GM10248 (cell line): ENCODE data around the gene IGDCC3.

Source experiments
- CTCF ChIA-PET: fragments of 300-600 bp; sonication (Branson Sonifier 250); formaldehyde crosslinking; extraction: SDS; loops from one replicate; lab custom pipeline; 2021; ENCODE audit warnings: antibody characterized with exemption; lab: Yijun Ruan, JAX
- POLR2A ChIA-PET: fragments of 350-650 bp; sonication (Branson Sonifier 250); formaldehyde crosslinking; extraction: SDS; loops from one replicate; lab custom pipeline; 2020; ENCODE audit warnings: antibody characterized with exemption; lab: Yijun Ruan, JAX
- DNase-seq: peaks from one replicate; pipeline ENCODE4 v3.0.0; 2012; ENCODE audit errors: extremely low spot score
- CTCF ChIP-seq: IDR thresholded peaks from 2 replicates; pipeline ENCODE4 v1.5.1; 2012; ENCODE audit warnings: mild to moderate bottlenecking, low read depth; ENCODE audit errors: extremely low read depth, missing control alignments, control extremely low read depth

IGDCC3 gene

GRCh38 chr15:65391732-65392131 lies 13.9 kb upstream of the IGDCC3 start:
- ChIA-PET CTCF (interaction anchor here (1.3 to 11.1 kb wide), 5 partner anchors 9 to 79 kb away, joined by 3 to 96 read pairs (median 8); no protein-coding TSS in a partner anchor), POLR2A (no interaction called here)
- no peak for TF ChIP-seq CTCF
- DNase-seq, result no peak

DNA sequence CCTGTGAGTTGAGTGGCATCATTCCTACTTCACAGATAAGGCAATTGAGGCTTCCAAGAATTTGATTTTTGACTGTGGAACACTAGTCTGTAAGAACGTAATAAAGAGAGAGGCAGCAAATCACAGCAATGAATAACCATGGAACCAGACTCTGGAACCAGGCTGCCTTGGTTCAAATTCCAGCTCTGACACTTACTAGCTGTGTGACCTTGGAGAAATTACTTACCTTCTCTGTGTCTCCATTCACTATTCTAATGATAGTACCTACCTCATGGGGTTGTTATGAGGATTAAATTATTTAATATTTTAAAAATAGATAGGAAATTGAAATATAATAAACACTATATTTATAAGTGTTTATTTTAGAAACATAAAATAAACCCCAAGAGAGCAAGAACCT lies 12.6 kb upstream of the IGDCC3 start:
- ChIA-PET CTCF (interaction anchor here (1.2 to 11.1 kb wide), 5 partner anchors 10 to 77 kb away, joined by 3 to 96 read pairs (median 3); no protein-coding TSS in a partner anchor), POLR2A (no interaction called here)
- DNase-seq, result no peak
- TF ChIP-seq CTCF, result no peak

GRCh38 chr15:65389226-65389625 lies 11.4 kb upstream of the IGDCC3 start:
- TF ChIP-seq CTCF, result no peak
- DNase-seq, result no peak
- CTCF ChIA-PET, result interaction anchor here (11.1 to 11.9 kb wide), 2 partner anchors 11 to 71 kb away, joined by 96 to 203 read pairs; no protein-coding TSS in a partner anchor
- POLR2A ChIA-PET, result interaction anchor here (0.5 kb wide), 1 partner anchor 84 kb away, joined by 4 read pairs; no protein-coding TSS in a partner anchor

- ChIA-PET CTCF (interaction anchor here (6.2 to 11.9 kb wide), 3 partner anchors 12 to 70 kb away, joined by 55 to 203 read pairs (median 96); no protein-coding TSS in a partner anchor), POLR2A (interaction anchor here (0.5 kb wide), 1 partner anchor 83 kb away, joined by 4 read pairs; no protein-coding TSS in a partner anchor)
- no peak for TF ChIP-seq CTCF
- no peak for DNase-seq
Observed at GRCh38 chr15:65388306-65389080, 10.7 kb upstream of the IGDCC3 start.

GRCh38 chr15:65386886-65387285 lies 9.1 kb upstream of the IGDCC3 start:
- ChIA-PET CTCF (interaction anchor here (0.9 to 11.9 kb wide), 5 partner anchors 7 to 68 kb away, joined by 3 to 203 read pairs (median 55); no protein-coding TSS in a partner anchor), POLR2A (no interaction called here)
- no peak for TF ChIP-seq CTCF
- no peak for DNase-seq

DNA sequence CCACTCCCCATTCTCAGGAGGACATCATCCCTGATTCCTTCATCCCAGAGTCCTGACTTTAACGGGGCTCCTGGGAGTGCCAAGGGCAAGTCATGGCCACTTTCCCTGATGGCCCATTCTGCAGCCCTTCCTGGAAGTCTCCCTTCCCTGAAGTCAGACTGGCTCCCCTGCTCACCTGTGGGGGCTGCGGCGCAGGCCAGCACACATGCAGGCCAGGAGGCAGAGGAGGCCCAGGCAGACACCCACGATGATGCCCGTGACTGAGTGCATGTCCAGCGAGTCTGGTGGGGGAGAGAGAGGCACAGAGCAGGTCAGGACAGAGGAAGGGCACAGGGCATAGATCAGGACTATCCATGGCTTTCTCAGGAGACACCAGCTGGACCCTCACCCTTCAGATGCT lies 8.6 kb upstream of the IGDCC3 start:
- no peak for TF ChIP-seq CTCF
- CTCF ChIA-PET, result interaction anchor here (0.9 to 11.9 kb wide), 18 partner anchors 8 to 198 kb away, joined by 3 to 203 read pairs (median 9); no protein-coding TSS in a partner anchor
- POLR2A ChIA-PET, result no interaction called here

More for the DNA sequence above, 8.6 kb upstream of the IGDCC3 start:
- DNase-seq, result no peak
